Testis (tissue), 2 donors: ENCODE measurements around the gene CHTF8.

Source experiments
- CTCF ChIP-seq, 3 experiments: fragments of 450-650 bp in 2 of 3; fragments of 200-600 bp in 1 of 3; sonication (generic) in 1 of 3; IDR thresholded peaks; one replicate each; pipeline ENCODE4 v1.5.1; 2016 to 2019; ENCODE audit warnings: antibody characterized with exemption in 3 of 3, mild to moderate bottlenecking in 2 of 3, moderate library complexity in 1 of 3
- POLR2A ChIP-seq: fragments of 450-650 bp; IDR thresholded peaks from one replicate; pipeline ENCODE4 v1.6.1; 2017; ENCODE audit warnings: antibody characterized with exemption, mild to moderate bottlenecking, moderate library complexity

DNA sequence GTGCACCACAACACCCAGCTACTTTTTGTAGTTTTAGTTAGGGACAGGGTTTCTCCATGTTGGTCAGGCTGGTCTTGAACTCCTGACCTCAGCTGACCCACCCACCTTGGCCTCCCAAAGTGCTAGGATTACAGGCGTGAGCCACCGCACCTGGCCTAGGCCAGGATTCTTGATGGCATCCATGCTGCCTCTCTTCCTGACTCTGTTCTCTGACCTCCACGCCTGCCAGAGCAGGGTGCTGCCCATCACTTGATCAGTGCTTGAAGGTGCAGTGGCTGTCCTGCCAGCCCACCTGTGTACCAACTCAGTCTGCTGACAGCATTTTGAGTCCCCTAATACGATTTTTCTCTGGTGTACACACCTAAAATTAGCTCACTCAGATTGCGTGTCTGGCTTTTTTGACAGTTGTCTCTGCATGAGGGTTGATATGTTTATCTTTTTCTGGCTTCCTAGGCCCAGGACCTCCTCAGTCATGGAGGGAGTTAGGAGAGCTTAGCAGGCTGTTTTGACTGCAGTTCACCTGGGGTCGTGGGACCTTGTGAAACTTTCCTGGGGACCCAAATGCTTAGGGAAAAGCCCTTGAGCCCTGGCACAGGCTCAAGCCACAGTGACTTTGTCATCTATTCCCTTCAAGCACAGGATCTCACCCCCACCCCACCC is 21.0 kb downstream of the CHTF8 start:
- TF ChIP-seq CTCF (IDR thresholded peaks at IDR 0.05) (no peak), POLR2A (no peak)
